WTC11 (cell line): Measurements from ENCODE around the gene ABHD6. TPM values are rescaled to one million over a fixed set of nuclear protein-coding genes. Genes with fewer than 3 reads are reported as not detected.
A peak's percentile ranks its signal among the peaks of the same experiment; 100 is the strongest.

ENCODE experiments used
- ATAC-seq: fragments of 200-7000 bp; cut with Tn5 transposase; 2 replicates; pipeline ENCODE4 v1.10.0; 2021; ENCODE audit warnings: mild to moderate bottlenecking, moderate library complexity
- CTCF ChIA-PET: fragments of 300-600 bp; sonication (Branson Sonifier 250); formaldehyde crosslinking; loops from one replicate; lab custom pipeline; 2021; ENCODE audit warnings: antibody characterized with exemption; lab: Charles Lee
- POLR2A ChIA-PET: fragments of 350-600 bp; sonication (Branson Sonifier 250); formaldehyde crosslinking; loops from one replicate; lab custom pipeline; 2021; ENCODE audit warnings: antibody characterized with exemption; lab: Charles Lee
- DNase-seq: peaks from one replicate; pipeline ENCODE4 v3.0.0; 2021; ENCODE audit warnings: low spot score
- H3K27ac Mint-ChIP-seq: 2 replicates; pipeline ENCODE4 v1.8.0; 2021; ENCODE audit warnings: mixed read lengths
- H3K27me3 Mint-ChIP-seq: 2 replicates; pipeline ENCODE4 v1.8.0; 2021; ENCODE audit warnings: low read depth, mild to moderate bottlenecking, moderate library complexity, mixed read lengths
- H3K36me3 Mint-ChIP-seq: 2 replicates; pipeline ENCODE4 v1.8.0; 2021; ENCODE audit warnings: mixed read lengths
- H3K4me1 Mint-ChIP-seq: 2 replicates; pipeline ENCODE4 v1.8.0; 2022; ENCODE audit warnings: mixed read lengths
- H3K4me3 Mint-ChIP-seq: 2 replicates; pipeline ENCODE4 v1.8.0; 2021; ENCODE audit warnings: mild to moderate bottlenecking, moderate library complexity, mixed read lengths
- H3K9me3 Mint-ChIP-seq: 2 replicates; pipeline ENCODE4 v1.8.0; 2021; ENCODE audit warnings: mixed read lengths
- CREM ChIP-seq: sonication (generic); formaldehyde crosslinking; IDR thresholded peaks from 2 replicates; pipeline ENCODE4 v1.8.1; 2022; ENCODE audit warnings: mild to moderate bottlenecking, missing genetic modification reagents, moderate library complexity
- ESRRA ChIP-seq: sonication (generic); formaldehyde crosslinking; IDR thresholded peaks from 2 replicates; pipeline ENCODE4 v1.8.1; 2022; ENCODE audit warnings: mild to moderate bottlenecking, missing genetic modification reagents, borderline replicate concordance
- FOXK1 ChIP-seq: sonication (generic); formaldehyde crosslinking; IDR thresholded peaks from 2 replicates; pipeline ENCODE4 v1.8.0; 2022; ENCODE audit warnings: mild to moderate bottlenecking, moderate library complexity, missing genetic modification reagents
- MXD4 ChIP-seq: fragments of 250-450 bp; sonication (Bioruptor Pico); IDR thresholded peaks from 2 replicates; pipeline ENCODE4 v1.8.0; 2021; ENCODE audit warnings: mild to moderate bottlenecking, moderate library complexity, borderline replicate concordance
- NFE2L1 ChIP-seq: sonication (generic); formaldehyde crosslinking; IDR thresholded peaks from 2 replicates; pipeline ENCODE4 v1.8.1; 2023; ENCODE audit warnings: missing genetic modification reagents
- ZNF423 ChIP-seq: fragments of 250-450 bp; sonication (Bioruptor Pico); IDR thresholded peaks from 2 replicates; pipeline ENCODE4 v2.1.2; 2022; ENCODE audit warnings: mild to moderate bottlenecking, moderate library complexity
- total RNA-seq: library from RNA; stranded (reverse); gene quantifications from 3 replicates; pipeline ENCODE4 v1.2.3, GENCODE V29; 2021
- TF ChIP-seq, protein P1 (sequence below): fragments of 250-450 bp; sonication (Bioruptor Pico); IDR thresholded peaks from 2 replicates; pipeline ENCODE4 v1.9.0; 2021; ENCODE audit warnings: moderate library complexity, mild to moderate bottlenecking, inconsistent platforms, borderline replicate concordance
- TF ChIP-seq, protein P2 (sequence below): sonication (generic); formaldehyde crosslinking; IDR thresholded peaks from 2 replicates; pipeline ENCODE4 v1.8.1; 2022; ENCODE audit warnings: mild to moderate bottlenecking, missing genetic modification reagents, moderate library complexity, borderline replicate concordance
- TF ChIP-seq, protein P3 (sequence below): sonication (generic); formaldehyde crosslinking; IDR thresholded peaks from 2 replicates; pipeline ENCODE4 v1.8.0; 2022; ENCODE audit warnings: missing genetic modification reagents
- TF ChIP-seq, protein P4 (sequence below): sonication (generic); formaldehyde crosslinking; IDR thresholded peaks from 2 replicates; pipeline ENCODE4 v1.8.0; 2022; ENCODE audit warnings: mild to moderate bottlenecking, missing genetic modification reagents
- TF ChIP-seq, protein P5 (sequence below): sonication (generic); formaldehyde crosslinking; IDR thresholded peaks from 2 replicates; pipeline ENCODE4 v1.8.0; 2022; ENCODE audit warnings: mild to moderate bottlenecking, missing genetic modification reagents
- TF ChIP-seq, protein P6 (sequence below): fragments of 250-450 bp; sonication (Bioruptor Pico); IDR thresholded peaks from 2 replicates; pipeline ENCODE4 v1.9.0; 2021; ENCODE audit warnings: mild to moderate bottlenecking
- TF ChIP-seq, protein P7 (sequence below): sonication (generic); formaldehyde crosslinking; IDR thresholded peaks from 2 replicates; pipeline ENCODE4 v1.8.1; 2023; ENCODE audit warnings: mild to moderate bottlenecking, missing genetic modification reagents, moderate library complexity

The ABHD6 gene
- total RNA-seq, 1 experiment from 2014 or later: 5.4 TPM

DNA sequence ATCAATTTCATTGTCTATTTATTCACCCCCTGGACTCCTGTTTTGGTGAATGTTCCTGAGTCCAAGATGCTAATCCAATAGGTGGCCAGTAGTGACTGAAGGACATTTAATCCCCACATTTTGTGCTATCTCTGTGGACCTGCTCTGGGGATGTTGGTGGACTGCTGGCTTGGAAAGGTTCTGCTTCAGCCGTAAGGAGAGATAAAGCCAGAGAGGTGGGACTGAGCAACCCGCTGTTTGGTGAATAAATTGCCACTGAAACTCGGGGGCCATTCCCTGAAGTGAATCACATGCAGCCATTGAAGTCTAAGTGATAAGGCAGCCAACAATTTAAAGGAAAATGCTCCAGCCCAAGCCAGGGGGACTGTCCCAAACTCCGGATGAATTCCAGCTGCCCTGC lies 1.6 kb upstream of the ABHD6 start (continued):
- TF ChIP-seq FOXK1 (CRISPR knock-in tag) (no peak), ZNF423 (no peak), CREM (CRISPR knock-in tag) (no peak)
- TF ChIP-seq, protein P1, sequence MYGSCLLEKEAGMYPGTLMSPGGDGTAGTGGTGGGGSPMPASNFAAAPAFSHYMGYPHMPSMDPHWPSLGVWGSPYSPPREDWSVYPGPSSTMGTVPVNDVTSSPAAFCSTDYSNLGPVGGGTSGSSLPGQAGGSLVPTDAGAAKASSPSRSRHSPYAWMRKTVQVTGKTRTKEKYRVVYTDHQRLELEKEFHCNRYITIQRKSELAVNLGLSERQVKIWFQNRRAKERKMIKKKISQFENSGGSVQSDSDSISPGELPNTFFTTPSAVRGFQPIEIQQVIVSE (CRISPR knock-in tag): no peak
- TF ChIP-seq, protein P2, sequence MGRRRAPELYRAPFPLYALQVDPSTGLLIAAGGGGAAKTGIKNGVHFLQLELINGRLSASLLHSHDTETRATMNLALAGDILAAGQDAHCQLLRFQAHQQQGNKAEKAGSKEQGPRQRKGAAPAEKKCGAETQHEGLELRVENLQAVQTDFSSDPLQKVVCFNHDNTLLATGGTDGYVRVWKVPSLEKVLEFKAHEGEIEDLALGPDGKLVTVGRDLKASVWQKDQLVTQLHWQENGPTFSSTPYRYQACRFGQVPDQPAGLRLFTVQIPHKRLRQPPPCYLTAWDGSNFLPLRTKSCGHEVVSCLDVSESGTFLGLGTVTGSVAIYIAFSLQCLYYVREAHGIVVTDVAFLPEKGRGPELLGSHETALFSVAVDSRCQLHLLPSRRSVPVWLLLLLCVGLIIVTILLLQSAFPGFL (CRISPR knock-in tag): no peak
- TF ChIP-seq, all 79 proteins: peak for 0

DNA sequence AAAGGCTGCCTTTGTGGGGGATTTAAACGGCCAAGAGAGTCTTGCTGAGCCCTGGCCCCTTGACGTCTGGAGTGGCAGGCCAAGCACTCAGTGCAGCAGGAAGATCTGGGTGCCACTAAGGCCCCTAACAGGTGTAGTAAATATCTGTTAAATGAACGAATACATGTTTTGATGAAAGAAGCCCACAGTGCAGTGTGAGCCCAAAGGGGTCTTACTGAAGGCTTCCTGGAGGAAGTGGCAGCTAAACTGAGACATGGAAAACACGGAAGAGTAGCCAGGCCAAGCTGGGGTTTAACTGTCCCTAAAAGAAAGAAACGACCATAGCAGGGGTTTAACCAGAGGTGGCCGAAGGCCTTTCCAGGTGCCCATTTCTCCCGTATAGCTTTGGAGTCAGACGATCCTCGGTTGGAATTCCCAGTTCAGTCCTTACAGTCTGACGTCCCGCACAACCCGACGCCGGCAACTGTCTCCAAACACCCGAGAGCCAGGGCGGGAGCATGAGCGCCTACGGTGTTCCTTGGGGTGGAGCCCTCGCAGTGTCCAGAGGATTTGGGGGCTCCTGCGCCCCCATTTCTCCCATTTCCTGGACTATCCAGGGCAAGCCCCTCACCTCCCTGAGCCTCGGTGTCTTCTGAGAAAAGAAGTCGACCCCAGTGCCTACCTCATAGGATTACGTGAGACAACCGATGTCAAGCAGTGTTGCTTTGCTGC lies 910 bp upstream of the ABHD6 start:
- ChIA-PET POLR2A (no interaction called here), CTCF (interaction anchor here (3.1 to 4.2 kb wide), 3 partner anchors 19 to 70 kb away, joined by 9 to 37 read pairs (median 13); partner anchors contain the start of genes HTD2 and RPP14)
- ATAC-seq: peak; percentile 35
- Mint-ChIP-seq H3K27ac (peak overlapping the region; percentile 53; the same call in 1 of the 2 replicates), H3K9me3 (no peaks in the 10 kb centered on the region), H3K36me3 (no peaks in the 10 kb centered on the region), H3K4me3 (peak overlapping the region; percentile 89), H3K27me3 (peaks cover 63% of the 10 kb centered on the region), H3K4me1 (peaks cover 11% of the 10 kb centered on the region)
- TF ChIP-seq, protein P3, sequence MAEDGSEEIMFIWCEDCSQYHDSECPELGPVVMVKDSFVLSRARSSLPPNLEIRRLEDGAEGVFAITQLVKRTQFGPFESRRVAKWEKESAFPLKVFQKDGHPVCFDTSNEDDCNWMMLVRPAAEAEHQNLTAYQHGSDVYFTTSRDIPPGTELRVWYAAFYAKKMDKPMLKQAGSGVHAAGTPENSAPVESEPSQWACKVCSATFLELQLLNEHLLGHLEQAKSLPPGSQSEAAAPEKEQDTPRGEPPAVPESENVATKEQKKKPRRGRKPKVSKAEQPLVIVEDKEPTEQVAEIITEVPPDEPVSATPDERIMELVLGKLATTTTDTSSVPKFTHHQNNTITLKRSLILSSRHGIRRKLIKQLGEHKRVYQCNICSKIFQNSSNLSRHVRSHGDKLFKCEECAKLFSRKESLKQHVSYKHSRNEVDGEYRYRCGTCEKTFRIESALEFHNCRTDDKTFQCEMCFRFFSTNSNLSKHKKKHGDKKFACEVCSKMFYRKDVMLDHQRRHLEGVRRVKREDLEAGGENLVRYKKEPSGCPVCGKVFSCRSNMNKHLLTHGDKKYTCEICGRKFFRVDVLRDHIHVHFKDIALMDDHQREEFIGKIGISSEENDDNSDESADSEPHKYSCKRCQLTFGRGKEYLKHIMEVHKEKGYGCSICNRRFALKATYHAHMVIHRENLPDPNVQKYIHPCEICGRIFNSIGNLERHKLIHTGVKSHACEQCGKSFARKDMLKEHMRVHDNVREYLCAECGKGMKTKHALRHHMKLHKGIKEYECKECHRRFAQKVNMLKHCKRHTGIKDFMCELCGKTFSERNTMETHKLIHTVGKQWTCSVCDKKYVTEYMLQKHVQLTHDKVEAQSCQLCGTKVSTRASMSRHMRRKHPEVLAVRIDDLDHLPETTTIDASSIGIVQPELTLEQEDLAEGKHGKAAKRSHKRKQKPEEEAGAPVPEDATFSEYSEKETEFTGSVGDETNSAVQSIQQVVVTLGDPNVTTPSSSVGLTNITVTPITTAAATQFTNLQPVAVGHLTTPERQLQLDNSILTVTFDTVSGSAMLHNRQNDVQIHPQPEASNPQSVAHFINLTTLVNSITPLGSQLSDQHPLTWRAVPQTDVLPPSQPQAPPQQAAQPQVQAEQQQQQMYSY (CRISPR knock-in tag): peak; percentile 85
- TF ChIP-seq, protein P4, sequence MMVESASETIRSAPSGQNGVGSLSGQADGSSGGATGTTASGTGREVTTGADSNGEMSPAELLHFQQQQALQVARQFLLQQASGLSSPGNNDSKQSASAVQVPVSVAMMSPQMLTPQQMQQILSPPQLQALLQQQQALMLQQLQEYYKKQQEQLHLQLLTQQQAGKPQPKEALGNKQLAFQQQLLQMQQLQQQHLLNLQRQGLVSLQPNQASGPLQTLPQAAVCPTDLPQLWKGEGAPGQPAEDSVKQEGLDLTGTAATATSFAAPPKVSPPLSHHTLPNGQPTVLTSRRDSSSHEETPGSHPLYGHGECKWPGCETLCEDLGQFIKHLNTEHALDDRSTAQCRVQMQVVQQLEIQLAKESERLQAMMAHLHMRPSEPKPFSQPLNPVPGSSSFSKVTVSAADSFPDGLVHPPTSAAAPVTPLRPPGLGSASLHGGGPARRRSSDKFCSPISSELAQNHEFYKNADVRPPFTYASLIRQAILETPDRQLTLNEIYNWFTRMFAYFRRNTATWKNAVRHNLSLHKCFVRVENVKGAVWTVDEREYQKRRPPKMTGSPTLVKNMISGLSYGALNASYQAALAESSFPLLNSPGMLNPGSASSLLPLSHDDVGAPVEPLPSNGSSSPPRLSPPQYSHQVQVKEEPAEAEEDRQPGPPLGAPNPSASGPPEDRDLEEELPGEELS (CRISPR knock-in tag): no peak
- peak; percentile 46 for DNase-seq

DNA sequence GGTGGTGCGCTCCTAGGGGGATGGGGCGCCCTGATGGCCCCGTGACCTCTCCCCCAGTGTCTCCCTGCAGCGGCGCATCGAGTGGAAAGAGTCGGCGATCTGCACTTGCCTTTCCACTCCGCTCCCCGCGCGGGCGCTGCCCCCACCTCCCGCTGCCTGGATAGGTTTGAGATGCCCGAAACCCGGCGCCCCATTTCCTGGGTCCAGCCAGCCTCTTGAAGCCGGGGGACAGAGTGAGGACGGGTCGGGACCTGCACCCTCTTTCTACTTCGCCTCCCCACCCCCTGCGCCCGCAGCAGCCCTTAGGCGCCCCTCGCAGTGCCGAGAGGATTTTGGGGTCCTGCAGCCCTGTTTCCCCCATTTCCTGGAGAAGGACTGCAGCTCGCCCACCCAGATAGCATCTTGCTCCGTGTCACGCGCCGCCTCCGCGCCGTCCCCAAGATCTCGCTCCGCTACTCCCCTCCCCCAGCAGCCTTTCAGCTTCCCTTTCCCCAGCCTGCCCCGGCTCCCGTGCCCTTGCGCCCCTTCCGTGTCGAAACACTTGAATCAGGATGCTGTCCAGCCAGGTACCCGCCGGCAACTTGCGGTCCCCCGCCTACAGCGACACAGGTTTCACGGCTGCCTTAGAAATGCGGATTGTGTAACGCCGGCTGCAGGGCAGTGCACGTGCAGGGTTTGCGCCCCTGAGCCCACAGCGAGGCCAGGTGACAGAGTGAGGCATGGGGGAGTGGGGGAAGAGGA lies 519 bp downstream of the ABHD6 start:
- no peaks in the 10 kb centered on the region for H3K9me3 Mint-ChIP-seq
- no peaks in the 10 kb centered on the region for H3K36me3 Mint-ChIP-seq
- ChIA-PET CTCF (interaction anchor here (0.7 to 4.2 kb wide), 9 partner anchors 20 to 1302 kb away, joined by 3 to 37 read pairs (median 5); partner anchors contain the start of genes HTD2 and RPP14), POLR2A (interaction anchor here (0.7 to 1.0 kb wide), 3 partner anchors 23 to 328 kb away, joined by 3 read pairs; partner anchors contain the start of genes HTD2 and RPP14)
- DNase-seq (peak; percentile 54), ATAC-seq (peak; percentile 3)
- no peak overlapping the region for H3K27ac Mint-ChIP-seq
- H3K4me1 Mint-ChIP-seq: peaks cover 11% of the 10 kb centered on the region
- peak overlapping the region; percentile 89 for H3K4me3 Mint-ChIP-seq
- peaks cover 53% of the 10 kb centered on the region for H3K27me3 Mint-ChIP-seq
- TF ChIP-seq, protein P4 (CRISPR knock-in tag): 0 out of 2 replicates have a peak, but pooled peaks have one; percentile 56
- TF ChIP-seq, protein P5, sequence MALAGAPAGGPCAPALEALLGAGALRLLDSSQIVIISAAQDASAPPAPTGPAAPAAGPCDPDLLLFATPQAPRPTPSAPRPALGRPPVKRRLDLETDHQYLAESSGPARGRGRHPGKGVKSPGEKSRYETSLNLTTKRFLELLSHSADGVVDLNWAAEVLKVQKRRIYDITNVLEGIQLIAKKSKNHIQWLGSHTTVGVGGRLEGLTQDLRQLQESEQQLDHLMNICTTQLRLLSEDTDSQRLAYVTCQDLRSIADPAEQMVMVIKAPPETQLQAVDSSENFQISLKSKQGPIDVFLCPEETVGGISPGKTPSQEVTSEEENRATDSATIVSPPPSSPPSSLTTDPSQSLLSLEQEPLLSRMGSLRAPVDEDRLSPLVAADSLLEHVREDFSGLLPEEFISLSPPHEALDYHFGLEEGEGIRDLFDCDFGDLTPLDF (CRISPR knock-in tag): no peak
- TF ChIP-seq, protein P6, sequence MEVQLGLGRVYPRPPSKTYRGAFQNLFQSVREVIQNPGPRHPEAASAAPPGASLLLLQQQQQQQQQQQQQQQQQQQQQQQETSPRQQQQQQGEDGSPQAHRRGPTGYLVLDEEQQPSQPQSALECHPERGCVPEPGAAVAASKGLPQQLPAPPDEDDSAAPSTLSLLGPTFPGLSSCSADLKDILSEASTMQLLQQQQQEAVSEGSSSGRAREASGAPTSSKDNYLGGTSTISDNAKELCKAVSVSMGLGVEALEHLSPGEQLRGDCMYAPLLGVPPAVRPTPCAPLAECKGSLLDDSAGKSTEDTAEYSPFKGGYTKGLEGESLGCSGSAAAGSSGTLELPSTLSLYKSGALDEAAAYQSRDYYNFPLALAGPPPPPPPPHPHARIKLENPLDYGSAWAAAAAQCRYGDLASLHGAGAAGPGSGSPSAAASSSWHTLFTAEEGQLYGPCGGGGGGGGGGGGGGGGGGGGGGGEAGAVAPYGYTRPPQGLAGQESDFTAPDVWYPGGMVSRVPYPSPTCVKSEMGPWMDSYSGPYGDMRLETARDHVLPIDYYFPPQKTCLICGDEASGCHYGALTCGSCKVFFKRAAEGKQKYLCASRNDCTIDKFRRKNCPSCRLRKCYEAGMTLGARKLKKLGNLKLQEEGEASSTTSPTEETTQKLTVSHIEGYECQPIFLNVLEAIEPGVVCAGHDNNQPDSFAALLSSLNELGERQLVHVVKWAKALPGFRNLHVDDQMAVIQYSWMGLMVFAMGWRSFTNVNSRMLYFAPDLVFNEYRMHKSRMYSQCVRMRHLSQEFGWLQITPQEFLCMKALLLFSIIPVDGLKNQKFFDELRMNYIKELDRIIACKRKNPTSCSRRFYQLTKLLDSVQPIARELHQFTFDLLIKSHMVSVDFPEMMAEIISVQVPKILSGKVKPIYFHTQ (CRISPR knock-in tag): no peak
- TF ChIP-seq NFE2L1 (CRISPR knock-in tag): peak; percentile 75
- TF ChIP-seq MXD4: no peak
- TF ChIP-seq ESRRA (CRISPR knock-in tag): 0 out of 2 replicates have a peak, but pooled peaks have one; percentile 55
- TF ChIP-seq, protein P7, sequence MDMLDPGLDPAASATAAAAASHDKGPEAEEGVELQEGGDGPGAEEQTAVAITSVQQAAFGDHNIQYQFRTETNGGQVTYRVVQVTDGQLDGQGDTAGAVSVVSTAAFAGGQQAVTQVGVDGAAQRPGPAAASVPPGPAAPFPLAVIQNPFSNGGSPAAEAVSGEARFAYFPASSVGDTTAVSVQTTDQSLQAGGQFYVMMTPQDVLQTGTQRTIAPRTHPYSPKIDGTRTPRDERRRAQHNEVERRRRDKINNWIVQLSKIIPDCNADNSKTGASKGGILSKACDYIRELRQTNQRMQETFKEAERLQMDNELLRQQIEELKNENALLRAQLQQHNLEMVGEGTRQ (CRISPR knock-in tag): 0 out of 2 replicates have a peak, but pooled peaks have one; percentile 9
